HG03460 (cell line): ENCODE measurements around the gene C13orf46.
"Not testable (repeated sequence)": the region's sequence is repeated elsewhere in the genome, so short reads cannot be mapped to it uniquely, and the experiment has no call there.

Source experiments
- ATAC-seq: cut with Tn5 transposase; IDR thresholded peaks from one replicate; pipeline ENCODE4 v1.9.1; 2021; ENCODE audit not compliant: unreplicated experiment

Gene C13orf46

GRCh38 chr13:113913408-113913807, 60.5 kb downstream of the C13orf46 start:
- ATAC-seq: not testable (repeated sequence)

DNA sequence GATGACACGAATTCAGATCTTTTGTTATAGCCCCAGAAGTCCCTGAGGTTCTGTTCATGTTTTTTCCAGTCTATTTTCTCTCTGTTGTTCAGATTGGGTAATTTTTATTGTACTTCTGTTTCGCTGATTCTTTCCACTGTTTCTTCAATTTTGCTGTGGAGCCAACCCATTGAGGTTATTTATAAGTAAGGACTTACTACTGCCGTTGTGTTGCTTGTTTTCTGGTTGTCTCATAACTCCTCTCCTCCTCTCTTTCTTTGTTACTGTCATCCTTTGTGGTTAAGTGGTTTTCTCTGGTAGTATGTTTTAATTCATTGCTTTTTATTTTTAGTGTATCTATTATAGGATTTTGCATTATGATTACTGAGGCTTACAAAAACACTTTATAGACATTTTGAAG, 61.3 kb downstream of the C13orf46 start:
- ATAC-seq: no peak

DNA sequence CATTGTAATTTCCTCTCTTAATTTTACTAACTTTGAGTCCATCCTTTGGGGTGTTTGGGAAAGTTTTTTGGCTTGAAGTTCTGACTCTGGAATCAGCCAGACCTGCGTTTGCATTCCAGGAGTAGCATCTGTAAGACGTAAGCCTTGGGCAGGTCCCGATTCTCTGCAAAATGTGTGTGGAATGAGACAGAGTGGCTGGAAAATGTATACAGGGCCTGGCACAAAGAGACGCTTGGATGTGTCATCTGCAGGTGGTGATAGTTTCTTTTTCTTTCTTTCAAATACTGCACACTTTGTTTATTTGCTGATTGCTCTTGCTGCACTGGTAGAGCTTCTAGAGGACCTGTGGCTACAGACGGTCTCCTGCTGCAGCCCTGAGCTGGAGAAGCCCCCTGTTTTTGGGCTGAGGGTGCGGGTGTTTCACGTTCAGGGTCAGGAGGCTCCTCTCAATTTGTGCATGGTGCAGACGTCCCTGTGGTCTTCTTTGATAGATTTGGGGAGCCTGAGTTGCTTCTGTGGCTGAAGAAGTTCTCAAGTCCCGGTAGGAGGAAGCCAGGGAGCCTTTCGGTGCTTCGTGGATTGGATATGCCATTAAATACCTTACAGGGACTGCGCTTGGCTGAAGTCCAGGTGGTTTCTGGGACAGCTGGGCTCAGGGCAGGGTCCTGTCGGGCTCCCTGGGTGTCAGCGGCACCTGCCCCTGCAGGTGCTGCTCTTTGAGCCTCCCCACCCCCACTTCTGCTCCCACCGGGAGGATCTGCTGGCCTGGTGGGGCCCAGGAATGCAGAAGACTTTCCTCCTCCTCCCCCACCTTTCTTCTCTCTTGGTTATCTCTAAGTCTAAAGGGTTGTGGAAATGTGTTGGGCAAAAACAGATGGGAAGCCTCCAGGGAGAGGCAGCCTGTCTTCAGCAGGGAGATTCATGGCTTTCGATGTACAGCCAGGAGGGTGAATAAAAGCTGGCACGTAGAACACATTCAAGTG, 66.0 kb downstream of the C13orf46 start:
- no peak for ATAC-seq

DNA sequence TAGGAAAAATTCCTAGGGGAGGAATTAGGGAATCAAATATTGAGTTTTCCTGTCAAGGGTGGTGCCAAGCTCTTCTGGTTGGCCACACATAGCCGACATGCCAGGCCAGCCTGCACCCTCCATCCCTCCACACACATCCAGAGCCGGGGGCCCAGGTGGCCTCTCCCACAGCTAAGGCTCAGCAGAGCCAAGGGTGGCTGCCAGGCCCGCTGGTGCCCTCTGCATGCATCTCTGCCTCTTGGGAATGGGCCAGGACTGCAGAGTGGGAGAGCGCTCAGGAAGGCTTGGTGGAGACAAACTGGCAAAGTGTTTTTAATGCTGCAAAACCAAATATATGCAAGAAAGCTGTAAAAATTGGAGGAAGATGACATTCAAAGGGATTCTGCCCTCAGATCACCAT, 67.3 kb downstream of the C13orf46 start:
- no peak for ATAC-seq

DNA sequence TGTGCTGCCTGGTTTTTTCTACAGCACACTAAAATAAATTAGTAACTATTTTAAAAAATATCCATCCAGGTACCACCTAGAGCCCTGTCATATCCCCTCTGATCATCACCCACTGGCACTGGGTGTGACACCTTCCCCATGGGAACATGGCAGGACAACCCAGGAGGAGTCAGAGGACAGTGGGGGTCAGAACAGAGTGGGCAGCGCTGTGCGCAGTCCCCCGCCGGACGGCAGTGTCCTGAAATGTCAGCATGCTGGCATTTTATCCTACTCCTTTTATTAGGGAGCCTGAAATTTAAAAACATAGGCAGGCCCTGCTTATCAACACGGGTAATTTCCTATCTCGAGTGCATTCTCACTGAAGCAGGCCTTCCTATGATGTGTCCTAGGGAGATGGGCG, 67.9 kb downstream of the C13orf46 start:
- no peak for ATAC-seq

DNA sequence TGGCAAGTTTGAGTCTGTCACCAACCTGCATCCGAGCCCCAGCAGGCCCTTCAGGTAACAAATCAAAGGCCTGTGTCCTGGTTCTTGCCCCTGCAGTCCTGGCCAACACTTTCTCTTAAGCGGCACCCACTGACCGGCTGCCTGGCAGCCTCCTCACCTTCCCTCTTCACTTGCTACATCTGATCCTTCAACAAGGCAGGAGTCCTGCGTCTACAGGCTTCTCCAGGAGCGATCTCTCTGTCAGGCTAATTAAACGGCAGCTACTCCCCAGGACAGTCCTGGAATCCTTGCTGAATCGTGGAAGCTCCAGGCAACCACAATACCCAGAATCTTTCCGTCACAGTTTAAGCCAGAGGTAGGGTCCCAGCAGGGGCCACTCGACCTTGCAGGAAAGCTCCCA, 68.9 kb downstream of the C13orf46 start:
- ATAC-seq: no peak

DNA sequence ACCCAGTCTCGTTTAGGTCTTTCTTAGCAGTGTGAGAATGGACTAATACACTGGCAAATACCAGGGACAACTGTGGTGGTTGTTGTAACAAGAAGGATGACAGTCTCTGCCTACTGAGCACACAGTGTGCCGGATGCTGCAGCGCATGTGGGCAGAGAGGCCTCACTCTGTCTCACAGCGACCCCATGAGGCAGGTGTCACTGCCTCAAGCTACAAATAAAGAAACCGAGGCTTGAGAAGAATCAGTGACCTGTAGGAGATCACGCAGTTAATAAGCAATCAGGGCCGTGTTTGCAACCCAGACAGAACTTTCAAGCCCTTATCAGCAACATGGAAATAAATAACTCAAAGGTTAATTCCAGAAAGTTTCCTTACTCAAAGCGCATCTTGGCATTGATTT, 69.5 kb downstream of the C13orf46 start:
- no peak for ATAC-seq

GRCh38 chr13:113903912-113904311, 70.0 kb downstream of the C13orf46 start:
- ATAC-seq: no peak
